ENCODE data around the gene VPS8. TPM values are rescaled to one million over a fixed set of nuclear protein-coding genes. Genes with fewer than 3 reads are reported as not detected.
"Not testable (repeated sequence)": the region's sequence is repeated elsewhere in the genome, so short reads cannot be mapped to it uniquely, and the experiment has no call there.

VPS8 gene
- total RNA-seq, 1 donor: 95.2 TPM

- no peaks in the 10 kb centered on the region for H4K20me1 ChIP-seq (ENCODE audit: insufficient read depth, low read length)
- no peak overlapping the region for H3K4me2 ChIP-seq (ENCODE audit: insufficient read depth, low read length)
- no peak overlapping the region for H3K27ac ChIP-seq (ENCODE audit: low read depth, low read length)
- H3K27me3 ChIP-seq (ENCODE audit: insufficient read depth, low read length): no peaks in the 10 kb centered on the region
- peaks cover 5% of the 10 kb centered on the region for H3K36me3 ChIP-seq (ENCODE audit: insufficient read depth, low read length)
- no peaks in the 10 kb centered on the region for H3K79me2 ChIP-seq (ENCODE audit: insufficient read depth, low read length)
- DNase-seq (ENCODE audit: insufficient read length, low spot score, missing footprints): no peak
- no peak for TF ChIP-seq CTCF (IDR thresholded peaks at IDR 0.05; ENCODE audit: extremely low read depth, low read depth, low read length)
- H3K9me3 ChIP-seq (ENCODE audit: low read depth, low read length): no peaks in the 10 kb centered on the region
- H3K4me3 ChIP-seq (ENCODE audit: insufficient read depth, low read length): no peak overlapping the region
- H2AFZ ChIP-seq (ENCODE audit: low read length): no peak overlapping the region
- no peaks in the 10 kb centered on the region for H3K4me1 ChIP-seq (ENCODE audit: insufficient read depth, low read length)
These were observed 141.4 kb downstream of the VPS8 start for GRCh38 chr3:184953401-184953800.

- no peak overlapping the region for H3K4me2 ChIP-seq (ENCODE audit: insufficient read depth, low read length)
- no peaks in the 10 kb centered on the region for H3K4me1 ChIP-seq (ENCODE audit: insufficient read depth, low read length)
- no peaks in the 10 kb centered on the region for H3K79me2 ChIP-seq (ENCODE audit: insufficient read depth, low read length)
- H3K27ac ChIP-seq (ENCODE audit: low read depth, low read length): no peak overlapping the region
- no peak overlapping the region for H2AFZ ChIP-seq (ENCODE audit: low read length)
- no peak overlapping the region for H3K4me3 ChIP-seq (ENCODE audit: insufficient read depth, low read length)
- peaks cover 5% of the 10 kb centered on the region for H3K36me3 ChIP-seq (ENCODE audit: insufficient read depth, low read length)
- no peak for TF ChIP-seq CTCF (IDR thresholded peaks at IDR 0.05; ENCODE audit: extremely low read depth, low read depth, low read length)
- H4K20me1 ChIP-seq (ENCODE audit: insufficient read depth, low read length): no peaks in the 10 kb centered on the region
- H3K27me3 ChIP-seq (ENCODE audit: insufficient read depth, low read length): no peaks in the 10 kb centered on the region
- H3K9me3 ChIP-seq (ENCODE audit: low read depth, low read length): no peaks in the 10 kb centered on the region
- no peak for DNase-seq (ENCODE audit: insufficient read length, low spot score, missing footprints)
These were observed 142.3 kb downstream of the VPS8 start for GRCh38 chr3:184954251-184954650.

GRCh38 chr3:184954851-184955250 is 142.9 kb downstream of the VPS8 start:
- not testable (repeated sequence) for H3K4me1 ChIP-seq (ENCODE audit: insufficient read depth, low read length); DNase-seq (ENCODE audit: insufficient read length, low spot score, missing footprints); H3K27me3 ChIP-seq (ENCODE audit: insufficient read depth, low read length); H3K27ac ChIP-seq (ENCODE audit: low read depth, low read length); H3K9me3 ChIP-seq (ENCODE audit: low read depth, low read length); H3K79me2 ChIP-seq (ENCODE audit: insufficient read depth, low read length); H3K4me2 ChIP-seq (ENCODE audit: insufficient read depth, low read length); H2AFZ ChIP-seq (ENCODE audit: low read length); H3K4me3 ChIP-seq (ENCODE audit: insufficient read depth, low read length); H4K20me1 ChIP-seq (ENCODE audit: insufficient read depth, low read length); H3K36me3 ChIP-seq (ENCODE audit: insufficient read depth, low read length)

- H3K27me3 ChIP-seq (ENCODE audit: insufficient read depth, low read length): no peaks in the 10 kb centered on the region
- H3K4me3 ChIP-seq (ENCODE audit: insufficient read depth, low read length): no peak overlapping the region
- H4K20me1 ChIP-seq (ENCODE audit: insufficient read depth, low read length): no peaks in the 10 kb centered on the region
- no peak overlapping the region for H2AFZ ChIP-seq (ENCODE audit: low read length)
- no peak for TF ChIP-seq CTCF (IDR thresholded peaks at IDR 0.05; ENCODE audit: extremely low read depth, low read depth, low read length)
- H3K4me2 ChIP-seq (ENCODE audit: insufficient read depth, low read length): no peak overlapping the region
- no peak overlapping the region for H3K27ac ChIP-seq (ENCODE audit: low read depth, low read length)
- H3K36me3 ChIP-seq (ENCODE audit: insufficient read depth, low read length): peaks cover 6% of the 10 kb centered on the region
- H3K9me3 ChIP-seq (ENCODE audit: low read depth, low read length): no peaks in the 10 kb centered on the region
- no peaks in the 10 kb centered on the region for H3K79me2 ChIP-seq (ENCODE audit: insufficient read depth, low read length)
- DNase-seq (ENCODE audit: insufficient read length, low spot score, missing footprints): no peak
- H3K4me1 ChIP-seq (ENCODE audit: insufficient read depth, low read length): no peaks in the 10 kb centered on the region
These were observed 153.9 kb downstream of the VPS8 start for GRCh38 chr3:184965639-184966430.
